HL-60 (cell line): Measurements from ENCODE around the gene TXNRD2.

ENCODE experiments used
- DNase-seq, 2 experiments: peaks; one replicate each; pipeline ENCODE4 v3.0.0-alpha.2; 2010 to 2020; ENCODE audit warnings: low read depth in 1 of 2, low spot score in 1 of 2
- H3K27ac ChIP-seq: fragments of 250-450 bp; sonication (Bioruptor Pico); replicated peaks from 2 replicates; pipeline ENCODE4 v1.5.1; 2020; ENCODE audit warnings: mild to moderate bottlenecking, moderate library complexity
- H3K27me3 ChIP-seq: fragments of 250-450 bp; sonication (Bioruptor Pico); 2 replicates; pipeline ENCODE4 v1.5.1; 2021; ENCODE audit warnings: mild to moderate bottlenecking, moderate library complexity; ENCODE audit not compliant: insufficient read depth, poor library complexity, severe bottlenecking
- H3K4me3 ChIP-seq: replicated peaks from 2 replicates; pipeline ENCODE4 v1.5.1; 2011; ENCODE audit warnings: mild to moderate bottlenecking, control low read depth, low read length; ENCODE audit not compliant: insufficient read depth
- CTCF ChIP-seq: IDR thresholded peaks from one replicate; pipeline ENCODE4 v1.5.1; 2011; ENCODE audit warnings: low read length, control low read depth, inconsistent platforms; ENCODE audit not compliant: insufficient read depth
- GABPA ChIP-seq: IDR thresholded peaks from 2 replicates; pipeline ENCODE4 v1.6.1; 2012; ENCODE audit warnings: low read depth
- POLR2AphosphoS5 ChIP-seq: IDR thresholded peaks from 2 replicates; pipeline ENCODE4 v1.6.1; 2012; ENCODE audit warnings: low read depth
- REST ChIP-seq: IDR thresholded peaks from 2 replicates; pipeline ENCODE4 v1.6.1; 2012; ENCODE audit warnings: low read depth; ENCODE audit not compliant: insufficient replicate concordance
- SPI1 ChIP-seq: IDR thresholded peaks from 2 replicates; pipeline ENCODE4 v1.6.1; 2012; ENCODE audit warnings: low read depth, mild to moderate bottlenecking, borderline replicate concordance

The TXNRD2 gene

GRCh38 chr22:19968450-19968891, 26.9 kb upstream of the TXNRD2 start:
- no peak for DNase-seq
- no peaks in the 10 kb centered on the region for H3K27me3 ChIP-seq
- TF ChIP-seq SPI1, result no peak
- no peak for TF ChIP-seq POLR2AphosphoS5
- TF ChIP-seq GABPA, result no peak
- no peak overlapping the region for H3K4me3 ChIP-seq
- H3K27ac ChIP-seq, result no peak overlapping the region

GRCh38 chr22:19967850-19968449, 26.3 kb upstream of the TXNRD2 start:
- TF ChIP-seq SPI1 (no peak), POLR2AphosphoS5 (0 out of 2 replicates have a peak, but pooled peaks have one; percentile 7), GABPA (no peak)
- no peaks in the 10 kb centered on the region for H3K27me3 ChIP-seq
- DNase-seq, result no peak
- H3K27ac ChIP-seq, result no peak overlapping the region
- no peak overlapping the region for H3K4me3 ChIP-seq

- Histone ChIP-seq H3K4me3 (no peak overlapping the region), H3K27me3 (no peaks in the 10 kb centered on the region), H3K27ac (no peak overlapping the region)
- TF ChIP-seq SPI1, result no peak
- TF ChIP-seq CTCF, result no peak
- TF ChIP-seq GABPA, result no peak
- no peak for DNase-seq
Observed at GRCh38 chr22:19966908-19967750, 25.5 kb upstream of the TXNRD2 start.

- Histone ChIP-seq H3K27ac (no peak overlapping the region), H3K4me3 (no peak overlapping the region), H3K27me3 (no peaks in the 10 kb centered on the region)
- peak in 1 of 2 experiments; percentile 20 for DNase-seq
- TF ChIP-seq CTCF, result peak; percentile 8
- no peak for TF ChIP-seq GABPA
Observed at GRCh38 chr22:19965771-19966709, 24.4 kb upstream of the TXNRD2 start.

GRCh38 chr22:19964701-19965386, 23.2 kb upstream of the TXNRD2 start:
- Histone ChIP-seq H3K27ac (no peak overlapping the region), H3K27me3 (no peaks in the 10 kb centered on the region), H3K4me3 (no peak overlapping the region)
- DNase-seq, result no peak
- no peak for TF ChIP-seq CTCF
- no peak for TF ChIP-seq SPI1
- TF ChIP-seq GABPA, result no peak
- no peak for TF ChIP-seq POLR2AphosphoS5
- TF ChIP-seq REST, result no peak
